ENCODE measurements around the gene STAT4.

STAT4 gene

DNA sequence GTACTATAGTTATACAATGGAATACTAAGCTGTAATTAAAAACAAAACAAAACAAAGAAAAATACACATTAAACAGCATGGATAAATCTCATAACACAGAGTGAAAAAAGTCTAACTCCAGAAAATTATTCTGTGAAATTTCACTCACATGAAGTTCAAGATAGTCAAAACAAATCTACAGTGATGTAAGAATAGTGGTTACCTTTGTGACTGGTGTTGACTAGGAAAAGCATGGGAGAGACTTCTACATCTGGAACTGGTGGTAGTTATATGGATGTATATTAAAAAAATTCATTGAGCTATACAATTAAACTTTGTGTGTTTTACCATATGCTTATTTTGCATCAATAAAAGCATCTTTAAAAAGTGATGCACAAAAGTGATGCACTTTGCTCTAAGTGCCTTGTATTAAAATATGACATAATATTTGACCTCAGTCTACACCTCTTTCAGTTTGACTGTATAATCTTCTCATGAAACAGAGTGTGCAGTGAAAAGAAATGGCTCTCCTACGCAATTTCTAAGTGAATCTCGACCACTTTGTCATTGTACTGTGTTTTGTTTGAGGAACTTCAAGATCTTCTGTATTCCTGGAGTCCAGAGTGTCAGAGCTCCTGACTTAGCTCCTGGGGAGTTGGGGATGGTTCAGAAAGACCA lies 28.0 kb downstream of the STAT4 start:
- Histone ChIP-seq H3K27ac (ENCODE audit: poor library complexity, severe bottlenecking) (no peak overlapping the region), H3K4me3 (ENCODE audit: severe bottlenecking) (no peak overlapping the region), H3K36me3 (ENCODE audit: low read depth) (no peaks in the 10 kb centered on the region), H3K9me3 (ENCODE audit: severe bottlenecking) (no peaks in the 10 kb centered on the region), H3K27me3 (ENCODE audit: insufficient read depth, poor library complexity, severe bottlenecking) (no peaks in the 10 kb centered on the region), H3K4me1 (ENCODE audit: insufficient read depth, poor library complexity, severe bottlenecking) (no peaks in the 10 kb centered on the region)
- TF ChIP-seq, protein P1, sequence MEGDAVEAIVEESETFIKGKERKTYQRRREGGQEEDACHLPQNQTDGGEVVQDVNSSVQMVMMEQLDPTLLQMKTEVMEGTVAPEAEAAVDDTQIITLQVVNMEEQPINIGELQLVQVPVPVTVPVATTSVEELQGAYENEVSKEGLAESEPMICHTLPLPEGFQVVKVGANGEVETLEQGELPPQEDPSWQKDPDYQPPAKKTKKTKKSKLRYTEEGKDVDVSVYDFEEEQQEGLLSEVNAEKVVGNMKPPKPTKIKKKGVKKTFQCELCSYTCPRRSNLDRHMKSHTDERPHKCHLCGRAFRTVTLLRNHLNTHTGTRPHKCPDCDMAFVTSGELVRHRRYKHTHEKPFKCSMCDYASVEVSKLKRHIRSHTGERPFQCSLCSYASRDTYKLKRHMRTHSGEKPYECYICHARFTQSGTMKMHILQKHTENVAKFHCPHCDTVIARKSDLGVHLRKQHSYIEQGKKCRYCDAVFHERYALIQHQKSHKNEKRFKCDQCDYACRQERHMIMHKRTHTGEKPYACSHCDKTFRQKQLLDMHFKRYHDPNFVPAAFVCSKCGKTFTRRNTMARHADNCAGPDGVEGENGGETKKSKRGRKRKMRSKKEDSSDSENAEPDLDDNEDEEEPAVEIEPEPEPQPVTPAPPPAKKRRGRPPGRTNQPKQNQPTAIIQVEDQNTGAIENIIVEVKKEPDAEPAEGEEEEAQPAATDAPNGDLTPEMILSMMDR (IDR thresholded peaks at IDR 0.05; ENCODE audit: poor library complexity, severe bottlenecking): no peak
- ATAC-seq (ENCODE audit: low read depth): no peak
- DNase-seq (ENCODE audit: low spot score): no peak

DNA sequence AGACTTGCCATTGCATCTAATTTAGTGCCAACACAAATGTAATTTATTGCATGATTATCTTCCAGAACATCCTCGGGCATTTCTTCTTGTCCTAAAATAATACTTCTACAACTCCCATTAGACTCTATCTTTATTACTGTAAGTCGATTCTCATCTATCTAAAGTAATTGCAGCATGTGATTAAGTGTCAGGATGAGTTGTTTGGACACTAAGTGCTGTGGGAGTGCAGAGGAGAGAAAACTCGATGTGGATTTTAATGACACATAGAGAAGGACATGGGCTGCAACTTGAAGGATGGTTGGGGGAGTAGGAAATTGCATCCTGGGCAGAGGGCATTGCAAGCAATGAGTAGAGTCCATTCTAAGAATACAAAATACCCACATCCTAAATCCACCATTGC lies 33.5 kb downstream of the STAT4 start:
- ATAC-seq (ENCODE audit: low read depth): no peak
- DNase-seq (ENCODE audit: low spot score): no peak
- H3K27ac ChIP-seq (ENCODE audit: poor library complexity, severe bottlenecking): no peak overlapping the region
- H3K4me3 ChIP-seq (ENCODE audit: severe bottlenecking): no peak overlapping the region
- no peaks in the 10 kb centered on the region for H3K9me3 ChIP-seq (ENCODE audit: severe bottlenecking)
- H3K27me3 ChIP-seq (ENCODE audit: insufficient read depth, poor library complexity, severe bottlenecking): no peaks in the 10 kb centered on the region
- no peaks in the 10 kb centered on the region for H3K36me3 ChIP-seq (ENCODE audit: low read depth)
- TF ChIP-seq, protein P1 (IDR thresholded peaks at IDR 0.05; ENCODE audit: poor library complexity, severe bottlenecking): no peak
- H3K4me1 ChIP-seq (ENCODE audit: insufficient read depth, poor library complexity, severe bottlenecking): peaks cover 3% of the 10 kb centered on the region

DNA sequence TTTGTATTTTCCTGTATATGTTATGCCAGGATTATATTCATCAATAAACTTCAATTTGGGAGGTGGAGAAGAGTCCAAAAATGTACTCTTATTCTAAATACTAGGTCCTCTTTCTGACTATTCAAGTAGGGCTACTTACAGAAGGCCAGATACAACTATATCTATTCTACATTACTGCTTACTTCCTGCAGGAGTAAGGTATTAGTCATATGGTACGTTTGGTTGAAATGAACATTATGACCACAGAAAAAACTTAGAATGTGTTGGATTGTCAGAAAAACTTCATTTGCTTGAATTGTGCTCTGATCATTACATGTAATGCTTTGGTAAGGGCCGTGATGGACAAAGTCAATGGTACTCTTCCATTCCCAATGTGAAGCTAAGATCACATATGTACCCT lies 35.0 kb downstream of the STAT4 start:
- Histone ChIP-seq H3K27me3 (ENCODE audit: insufficient read depth, poor library complexity, severe bottlenecking) (no peaks in the 10 kb centered on the region), H3K27ac (ENCODE audit: poor library complexity, severe bottlenecking) (no peak overlapping the region), H3K9me3 (ENCODE audit: severe bottlenecking) (no peaks in the 10 kb centered on the region), H3K4me3 (ENCODE audit: severe bottlenecking) (no peak overlapping the region), H3K4me1 (ENCODE audit: insufficient read depth, poor library complexity, severe bottlenecking) (peaks cover 3% of the 10 kb centered on the region), H3K36me3 (ENCODE audit: low read depth) (no peaks in the 10 kb centered on the region)
- ATAC-seq (ENCODE audit: low read depth) (peak; percentile 63; the same call in 1 of the 3 replicates), DNase-seq (ENCODE audit: low spot score) (no peak)
- TF ChIP-seq, protein P1 (IDR thresholded peaks at IDR 0.05; ENCODE audit: poor library complexity, severe bottlenecking): no peak

DNA sequence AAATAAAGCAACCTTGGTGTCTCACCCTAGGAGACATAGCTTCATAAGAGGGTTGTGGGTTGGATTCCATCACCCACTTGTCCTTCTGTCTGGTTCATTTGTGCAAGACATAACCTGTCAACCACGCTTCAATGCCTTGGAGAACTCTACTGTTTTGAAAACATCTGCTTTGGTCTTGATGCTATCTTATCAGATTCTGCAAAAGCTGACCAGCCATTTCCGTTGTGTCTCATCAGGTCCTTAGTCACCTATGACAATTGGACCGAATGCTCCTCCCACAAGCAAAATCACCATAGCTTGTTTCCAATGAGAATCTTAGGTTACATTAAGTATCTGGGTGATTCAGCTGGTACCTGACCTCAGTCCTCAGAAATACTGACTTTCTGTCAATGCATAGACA lies 35.4 kb downstream of the STAT4 start:
- DNase-seq (ENCODE audit: low spot score) (no peak), ATAC-seq (ENCODE audit: low read depth) (peak; percentile 25; the same call in 1 of the 3 replicates)
- TF ChIP-seq, protein P1 (IDR thresholded peaks at IDR 0.05; ENCODE audit: poor library complexity, severe bottlenecking): no peak

DNA sequence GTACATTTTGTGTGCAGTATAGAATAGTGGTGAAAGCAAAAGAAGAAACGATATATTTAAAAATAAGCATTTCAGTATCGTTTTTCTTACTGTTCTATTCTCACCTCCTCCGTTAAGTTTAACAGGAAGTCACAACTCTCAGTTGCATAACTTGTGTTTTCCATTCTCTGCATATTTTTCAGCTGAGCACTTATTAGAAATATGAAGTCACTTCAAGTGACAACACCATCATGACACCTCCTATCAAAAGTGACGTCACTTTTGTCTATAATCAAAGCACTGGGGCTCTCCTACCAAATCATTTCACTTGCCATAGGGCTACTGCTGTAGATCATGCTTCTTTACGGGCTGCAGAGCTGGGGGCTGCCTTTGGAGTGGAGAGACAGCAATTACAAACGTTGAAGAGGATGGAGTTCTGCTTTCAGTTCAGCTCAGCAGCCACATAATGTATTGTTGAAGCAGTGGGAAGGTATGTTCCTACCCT lies 36.3 kb downstream of the STAT4 start:
- Histone ChIP-seq H3K36me3 (ENCODE audit: low read depth) (no peaks in the 10 kb centered on the region), H3K27me3 (ENCODE audit: insufficient read depth, poor library complexity, severe bottlenecking) (no peaks in the 10 kb centered on the region), H3K9me3 (ENCODE audit: severe bottlenecking) (no peaks in the 10 kb centered on the region), H3K4me1 (ENCODE audit: insufficient read depth, poor library complexity, severe bottlenecking) (peaks cover 3% of the 10 kb centered on the region), H3K27ac (ENCODE audit: poor library complexity, severe bottlenecking) (no peak overlapping the region), H3K4me3 (ENCODE audit: severe bottlenecking) (no peak overlapping the region)
- TF ChIP-seq, protein P1 (IDR thresholded peaks at IDR 0.05; ENCODE audit: poor library complexity, severe bottlenecking): no peak
- no peak for DNase-seq (ENCODE audit: low spot score)
- ATAC-seq (ENCODE audit: low read depth): no peak

More for the DNA sequence above, 35.4 kb downstream of the STAT4 start:
- H3K27ac ChIP-seq (ENCODE audit: poor library complexity, severe bottlenecking): no peak overlapping the region
- peaks cover 3% of the 10 kb centered on the region for H3K4me1 ChIP-seq (ENCODE audit: insufficient read depth, poor library complexity, severe bottlenecking)
- no peak overlapping the region for H3K4me3 ChIP-seq (ENCODE audit: severe bottlenecking)
- H3K36me3 ChIP-seq (ENCODE audit: low read depth): no peaks in the 10 kb centered on the region
- H3K9me3 ChIP-seq (ENCODE audit: severe bottlenecking): no peaks in the 10 kb centered on the region
- no peaks in the 10 kb centered on the region for H3K27me3 ChIP-seq (ENCODE audit: insufficient read depth, poor library complexity, severe bottlenecking)

Measured in RWPE2 (cell line).